HUDEP-2 (cell line): Measurements from ENCODE around the gene ETV6.
"Not testable (repeated sequence)": the region's sequence is repeated elsewhere in the genome, so short reads cannot be mapped to it uniquely, and the experiment has no call there.

Experiments
- DNase-seq, 76 experiments: peaks; one replicate each; lab custom pipeline; 2025; ENCODE audit not compliant: unreplicated experiment in 76 of 76; lab: John Stamatoyannopoulos, UW

The ETV6 gene

GRCh38 chr12:11666131-11667050, 16.9 kb downstream of the ETV6 start:
- DNase-seq = no peak

DNA sequence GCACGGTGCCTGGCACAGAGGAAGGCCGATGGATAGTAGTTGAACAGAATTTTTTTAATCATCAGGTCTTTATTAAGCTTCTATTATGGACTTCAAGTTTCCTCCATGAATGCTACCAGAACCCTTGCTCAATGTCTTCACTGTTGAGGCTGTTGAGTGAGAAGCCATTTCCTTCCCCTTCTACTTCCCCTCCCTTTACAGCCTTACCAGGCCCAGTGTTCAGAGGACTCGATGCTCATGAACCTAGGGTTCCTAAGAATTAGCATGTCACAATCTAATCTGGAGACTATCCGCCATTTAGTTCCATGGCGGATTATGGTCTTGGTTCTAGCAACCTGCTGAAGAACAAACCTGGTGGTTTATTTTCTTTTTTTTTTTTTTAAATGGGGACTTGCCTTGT, 17.7 kb downstream of the ETV6 start:
- DNase-seq = no peak

DNA sequence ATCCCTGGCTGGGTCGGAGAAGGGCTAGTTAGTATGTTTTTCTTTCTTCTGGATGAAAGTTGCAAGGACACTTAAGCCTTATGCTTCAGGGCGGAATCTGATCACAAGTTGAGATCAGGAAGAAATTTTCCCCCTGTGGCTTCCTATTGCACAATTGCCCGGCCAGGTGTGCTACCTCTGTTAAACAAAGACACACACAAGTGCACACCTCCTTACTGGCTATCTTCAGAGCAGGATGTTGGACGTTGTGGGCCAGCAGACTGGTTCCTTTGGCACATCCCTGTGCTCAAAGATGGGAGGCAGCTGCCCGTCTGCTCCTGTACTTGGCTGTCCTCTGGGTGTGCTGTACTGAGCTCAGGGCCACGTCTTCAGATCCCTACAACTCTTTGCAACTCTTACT, 19.1 kb downstream of the ETV6 start:
- DNase-seq = no peak

DNA sequence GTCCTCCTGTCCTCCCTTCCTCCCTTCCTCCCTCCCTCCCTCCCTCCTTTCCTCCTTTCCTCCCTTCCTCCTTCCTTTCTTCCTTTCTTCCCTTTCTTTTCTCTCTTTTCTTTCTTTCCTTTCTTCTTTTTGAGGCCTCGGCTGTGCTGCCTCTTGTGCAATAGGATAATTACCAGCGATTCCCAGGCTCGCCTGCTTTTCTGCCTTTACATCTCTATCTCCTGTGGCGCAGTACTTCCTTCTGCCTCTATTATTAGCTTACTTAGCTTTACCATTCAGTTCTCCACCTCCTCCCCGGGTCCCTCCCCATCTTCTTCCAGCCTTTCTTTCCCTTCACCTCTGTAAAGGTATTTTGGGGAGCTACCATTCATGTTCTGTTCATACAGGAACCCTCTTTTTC, 19.9 kb downstream of the ETV6 start:
- DNase-seq = no peak

DNA sequence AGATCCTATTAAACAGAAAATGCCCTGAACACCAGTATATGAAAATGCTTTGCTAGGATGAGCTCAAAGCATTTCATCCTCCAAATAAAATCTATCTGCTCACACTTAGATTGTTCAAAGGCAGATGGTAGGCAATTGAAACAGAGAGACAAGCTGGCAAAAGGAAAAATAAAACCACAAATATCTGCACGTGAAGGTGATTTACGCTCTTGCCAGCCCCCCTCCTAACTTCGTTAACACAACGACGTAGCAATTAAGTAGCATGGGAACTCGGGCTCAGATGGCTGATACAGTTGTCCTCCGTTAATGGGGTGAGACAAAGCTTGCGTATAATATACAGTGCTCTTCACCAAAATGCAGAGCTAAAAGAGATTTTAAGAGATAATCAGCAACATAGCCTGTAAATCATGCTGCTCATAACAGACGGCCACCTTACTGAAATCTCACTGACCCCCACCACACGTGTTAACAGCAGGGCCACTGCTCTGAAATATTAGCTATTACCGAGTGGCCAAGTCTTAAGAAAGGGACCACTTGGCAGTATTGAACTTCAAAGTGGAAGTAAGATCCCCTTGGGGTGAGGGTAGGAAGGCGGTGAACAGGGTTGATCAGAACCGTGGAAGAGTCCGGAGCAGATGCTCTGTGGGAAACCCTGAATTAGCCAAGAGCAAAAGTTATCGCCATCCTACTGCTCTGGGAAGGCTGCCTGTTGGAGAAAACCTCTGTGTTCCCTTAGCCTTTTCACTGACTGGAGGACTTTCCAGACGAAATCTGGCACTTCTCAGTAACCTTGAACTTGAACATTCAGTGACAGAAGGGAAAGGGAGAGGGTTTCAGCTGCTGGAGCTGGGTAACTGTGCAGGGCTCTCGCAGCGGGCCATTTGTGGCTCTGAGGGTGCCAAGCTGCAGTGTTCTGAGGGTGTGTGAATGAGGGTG, 23.1 kb downstream of the ETV6 start:
- no peak for DNase-seq

DNA sequence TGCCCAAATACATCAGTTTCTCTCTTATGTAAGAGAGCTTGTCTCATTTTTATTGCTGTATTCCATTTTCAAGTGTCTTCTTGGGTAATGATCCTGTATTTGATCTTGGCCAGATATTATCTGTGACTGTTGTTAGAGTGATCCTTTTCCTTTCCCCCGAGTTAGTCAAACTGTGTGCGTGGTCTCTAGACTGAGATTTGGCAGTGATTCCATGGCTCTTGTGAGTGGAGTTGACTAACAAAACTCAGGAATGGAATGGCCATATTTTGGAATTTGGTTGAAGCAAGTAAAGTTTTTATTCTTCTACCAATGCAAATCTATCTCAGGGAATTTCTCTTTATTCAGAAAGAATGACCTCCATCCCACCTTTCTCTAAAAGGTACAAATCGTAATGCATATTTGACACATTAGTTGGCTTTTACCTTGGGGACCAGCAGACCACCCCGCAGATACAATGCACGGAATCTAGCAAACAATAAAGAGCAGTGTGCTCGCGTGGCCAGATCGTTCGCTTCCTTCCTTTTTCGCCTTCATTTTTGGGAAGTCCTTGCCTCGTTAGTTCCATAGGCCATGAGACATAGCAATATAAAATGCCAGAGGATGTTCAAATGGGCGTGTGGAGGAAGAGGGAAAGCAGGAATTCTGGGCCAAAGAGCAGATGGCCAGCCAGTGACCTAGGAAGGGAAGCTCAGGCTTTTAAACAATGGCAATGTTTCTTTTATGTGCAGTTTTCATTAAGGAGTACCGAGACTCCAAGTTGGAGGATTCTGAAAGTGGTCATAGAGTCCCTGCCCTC, 24.4 kb downstream of the ETV6 start:
- no peak for DNase-seq

DNA sequence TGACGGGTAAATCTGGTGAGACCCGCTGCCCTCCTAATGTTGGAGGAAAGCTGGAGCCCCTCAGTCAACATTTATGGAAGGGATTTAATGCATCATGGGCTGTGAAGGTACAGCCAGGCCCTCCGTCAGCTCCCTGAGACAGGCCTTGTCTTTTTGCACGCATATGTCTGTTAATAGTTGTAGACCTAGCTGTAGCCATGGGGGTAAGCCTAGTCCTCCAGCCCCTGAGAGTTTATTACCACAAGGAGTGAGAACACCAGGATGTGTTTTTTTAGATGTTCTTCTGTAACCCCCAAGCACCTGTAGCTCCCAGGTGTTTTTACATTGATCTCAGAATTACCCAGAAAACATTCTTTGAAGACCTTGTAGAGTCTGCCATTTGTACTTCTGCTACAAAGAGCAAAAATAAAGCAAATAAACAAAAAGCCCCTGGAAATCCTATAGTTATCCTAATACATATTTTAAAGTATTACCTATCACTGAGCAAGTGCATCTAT, 25.5 kb downstream of the ETV6 start:
- DNase-seq = no peak

DNA sequence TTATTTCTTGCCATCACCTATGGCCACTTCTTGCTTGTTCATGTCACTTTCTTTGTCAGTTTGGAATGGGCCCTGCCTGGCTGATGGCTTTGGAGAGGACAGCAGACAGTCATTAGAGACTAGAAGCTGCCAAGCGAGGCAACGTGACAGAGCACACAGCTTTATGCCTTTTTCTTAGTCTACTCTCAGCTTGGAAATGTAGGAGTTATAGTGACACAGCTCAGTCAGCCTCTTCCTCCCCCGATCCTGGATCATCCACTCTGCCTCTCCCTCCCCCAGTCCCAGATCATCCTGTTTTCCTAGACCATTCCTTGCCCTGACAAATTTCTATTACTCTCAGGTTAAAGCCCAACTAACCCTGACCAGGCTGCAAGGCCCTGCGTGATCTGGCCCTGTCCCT, 26.6 kb downstream of the ETV6 start:
- DNase-seq = no peak

GRCh38 chr12:11677093-11677492, 27.6 kb downstream of the ETV6 start:
- DNase-seq = no peak

- no peak for DNase-seq
Measured at GRCh38 chr12:11677752-11678151, 28.3 kb downstream of the ETV6 start.

DNA sequence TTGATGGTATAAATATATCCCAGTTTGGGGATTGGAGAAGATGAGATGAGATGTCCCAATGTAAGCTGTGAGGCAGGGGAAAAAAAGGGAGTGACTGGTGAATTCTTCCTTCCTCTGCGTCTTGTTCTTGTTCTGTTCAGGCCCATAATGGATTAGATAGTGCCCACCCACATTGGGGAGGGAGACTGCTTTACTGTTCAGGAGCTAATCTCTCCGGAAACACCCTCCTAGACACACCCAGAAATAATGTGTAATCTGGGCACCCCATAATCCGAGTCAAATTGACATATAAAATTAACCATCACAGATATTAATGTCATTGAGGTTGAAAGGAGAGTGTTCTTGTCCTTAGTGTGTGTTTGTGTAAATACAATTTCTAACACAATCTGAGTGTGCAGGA, 29.3 kb downstream of the ETV6 start:
- DNase-seq = peak in 2 of 76 experiments; percentile 3 to 20

- no peak for DNase-seq
Measured at GRCh38 chr12:11681207-11681606, 31.7 kb downstream of the ETV6 start.

DNA sequence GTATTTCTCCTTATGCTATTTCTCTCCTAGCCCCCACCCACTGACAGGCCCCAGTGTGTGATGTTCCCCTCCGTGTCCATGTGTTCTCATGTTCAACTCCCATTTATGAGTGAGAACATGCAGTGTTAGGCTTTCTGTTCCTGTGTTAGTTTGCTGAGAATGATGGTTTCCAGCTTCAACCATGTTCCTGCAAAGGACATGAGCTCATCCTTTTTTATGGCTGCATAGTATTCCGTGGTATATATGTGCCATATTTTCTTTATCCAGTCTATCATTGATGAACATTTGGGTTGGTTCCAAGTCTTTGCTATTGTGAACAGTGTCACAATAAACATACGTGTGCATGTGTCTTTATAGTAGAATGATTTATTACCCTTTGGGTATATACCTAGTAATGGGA, 32.2 kb downstream of the ETV6 start:
- DNase-seq = not testable (repeated sequence)

DNA sequence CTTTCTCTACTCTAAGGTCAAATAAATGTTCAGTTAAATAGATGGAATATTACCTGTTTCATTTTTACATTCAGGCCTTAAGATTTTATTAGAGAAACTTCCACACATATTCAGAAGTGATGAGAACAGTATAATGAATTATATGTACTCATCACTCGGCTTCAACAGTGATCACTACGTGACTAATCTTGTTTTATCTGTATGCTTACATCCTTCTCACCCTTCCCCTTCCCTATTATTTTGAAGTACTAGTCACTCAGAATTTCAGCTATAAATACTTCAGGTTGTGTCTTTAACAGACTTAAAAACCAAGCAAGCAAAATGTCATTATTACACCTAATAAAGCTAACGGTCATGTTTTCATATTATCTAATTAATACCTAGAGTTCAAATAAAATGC, 34.9 kb downstream of the ETV6 start:
- DNase-seq = no peak

GRCh38 chr12:11684811-11685210, 35.3 kb downstream of the ETV6 start:
- no peak for DNase-seq

DNA sequence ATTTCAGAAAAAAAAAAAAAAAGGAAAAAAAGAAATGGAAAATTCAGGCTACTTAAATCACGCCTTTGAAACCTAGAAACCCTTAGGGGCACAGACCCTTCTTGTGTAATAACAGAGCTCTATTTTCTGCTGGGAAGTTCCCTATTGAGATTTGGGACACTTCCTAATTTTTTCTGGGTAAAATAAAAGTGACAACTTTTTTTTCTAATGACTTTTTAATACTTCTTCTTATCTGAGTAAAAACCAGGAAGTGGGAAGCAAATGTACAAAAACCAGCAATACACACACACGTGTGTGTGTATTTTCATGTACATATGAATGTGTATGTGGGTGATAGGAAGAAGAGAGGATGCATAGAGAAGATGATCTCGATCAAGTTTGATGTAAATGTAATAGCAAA, 35.8 kb downstream of the ETV6 start:
- no peak for DNase-seq

GRCh38 chr12:11685716-11686115, 36.2 kb downstream of the ETV6 start:
- no peak for DNase-seq

- no peak for DNase-seq
Measured at GRCh38 chr12:11686120-11686519, 36.6 kb downstream of the ETV6 start.

DNA sequence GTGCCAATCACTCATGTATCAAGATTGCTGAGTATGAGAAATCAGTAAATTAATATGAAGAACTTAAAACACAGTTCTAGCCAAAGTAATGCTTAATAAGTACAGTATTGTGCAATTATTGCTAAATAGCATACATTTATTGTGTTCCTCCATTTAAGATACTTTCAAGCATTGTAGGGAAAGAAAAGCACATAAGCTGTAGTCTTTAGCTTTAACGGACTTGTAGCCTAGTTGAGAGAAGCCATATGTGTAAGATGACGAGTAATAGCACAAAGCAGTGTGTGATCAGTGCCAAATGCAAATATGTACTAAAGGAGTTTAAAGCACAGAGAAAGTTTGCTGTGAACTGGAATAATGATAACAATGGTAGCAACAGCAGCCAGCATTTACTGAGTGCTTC, 38.1 kb downstream of the ETV6 start:
- no peak for DNase-seq

DNA sequence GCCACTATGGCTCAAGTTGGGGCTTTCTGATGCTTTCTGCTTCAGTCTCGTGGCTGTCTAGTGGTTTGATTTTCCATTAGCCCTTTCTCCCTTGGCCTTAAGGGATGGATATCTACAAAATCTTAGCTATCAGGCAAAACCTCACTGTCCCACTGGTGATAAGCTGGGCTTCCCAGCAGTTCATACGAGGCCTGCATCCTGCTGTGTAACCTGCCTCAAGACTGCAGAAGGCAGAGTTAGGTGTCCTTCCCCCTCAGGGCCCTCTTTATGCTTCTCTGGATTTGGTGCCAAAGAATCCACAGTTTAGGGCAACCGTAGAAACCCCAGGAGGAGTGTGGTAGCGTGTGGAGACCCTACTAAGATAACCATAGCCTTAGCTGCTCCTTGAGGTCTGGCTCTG, 38.9 kb downstream of the ETV6 start:
- DNase-seq = peak in 1 of 76 experiments; percentile 0

DNA sequence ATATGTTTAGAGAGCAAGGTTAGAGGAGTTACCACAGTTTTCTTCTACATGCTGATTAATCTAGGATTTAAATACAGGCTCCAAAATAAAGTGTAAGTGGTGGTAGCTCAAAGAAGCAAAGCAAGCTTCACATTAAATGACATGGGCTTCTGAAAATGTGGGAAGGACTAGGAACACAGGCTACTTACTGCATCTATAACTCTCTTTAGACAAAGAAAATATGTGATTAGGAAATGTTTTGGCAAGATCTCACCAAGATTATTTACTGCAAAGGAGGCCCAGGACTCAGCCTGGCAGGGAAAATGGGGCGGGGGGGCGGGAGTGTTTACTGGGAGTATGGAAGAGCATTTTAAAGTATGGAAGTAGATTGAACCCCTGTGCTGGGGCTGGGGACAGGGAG, 39.4 kb downstream of the ETV6 start:
- DNase-seq = no peak
